ENCODE data around the gene SERPINA7. TPM values are rescaled to one million over a fixed set of nuclear protein-coding genes. Genes with fewer than 3 reads are reported as not detected.

SERPINA7 gene
- total and polyA plus RNA-seq, 2 of the 13 experiments (the other 11 are each of a cell fraction or from before 2014, with no cell fraction given) = 315 to 456 TPM

DNA sequence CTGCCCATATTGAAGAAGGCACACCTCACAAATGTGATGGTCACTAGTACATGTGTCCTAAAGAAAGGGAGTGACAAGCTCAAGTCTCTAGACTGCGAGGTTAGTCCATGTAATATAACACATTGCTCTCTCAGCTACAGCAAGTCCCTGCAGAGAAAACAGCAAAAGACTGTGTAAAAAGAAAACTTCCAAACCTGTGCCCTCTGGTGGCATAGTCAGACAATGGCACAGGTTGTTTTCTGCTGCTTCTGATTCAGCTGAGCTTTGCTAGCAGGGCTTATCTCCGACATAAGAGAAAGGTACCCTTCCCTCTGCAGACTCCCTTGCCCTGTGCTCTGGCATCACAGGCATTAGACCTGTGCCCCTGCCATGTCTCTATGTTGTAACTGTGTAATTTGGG is 1.4 kb upstream of the SERPINA7 start:
- peak; percentile 52 for DNase-seq (ENCODE audit: low spot score)
- FAIRE-seq = peak; percentile 51
- H3K27me3 ChIP-seq (ENCODE audit: control insufficient read depth in 1 of 2, insufficient read depth in 2 of 2, low read length in 2 of 2) = no peaks in the 10 kb centered on the region
- H2AFZ ChIP-seq (ENCODE audit: low read length) = peak overlapping the region; percentile 42
- peaks cover 44% of the 10 kb centered on the region for H3K4me1 ChIP-seq (ENCODE audit: insufficient read depth, low read length)
- H3K27ac ChIP-seq (ENCODE audit: extremely low read length, insufficient read depth, low read length) = peak overlapping the region; percentile 86
- no peaks in the 10 kb centered on the region for H4K20me1 ChIP-seq (ENCODE audit: insufficient read depth, low read length)
- H3K9ac ChIP-seq (ENCODE audit: insufficient read depth, low read depth, low read length) = peak overlapping the region; percentile 64
- peak overlapping the region in 2 of 3 experiments; percentile 21 to 55; a peak in 1 of 6 replicates for H3K4me3 ChIP-seq (replicated peaks in 1 of 3; ENCODE audit: insufficient read depth in 1 of 3, low read depth in 2 of 3, low read length in 3 of 3)
- in situ Hi-C loops (cut with HindIII; ENCODE audit: extremely low pct_ligation_motif_present, low pct_unique_long_range_greater_than_20kb) = no loop called here
- peak overlapping the region; percentile 83 for H3K4me2 ChIP-seq (ENCODE audit: low read depth, low read length)
- ChIA-PET CTCF (ENCODE audit: low intra/inter-chr PET ratio, low total read pairs) (interaction anchor here (3.0 kb wide), 1 partner anchor 65 kb away, joined by 16 read pairs; no protein-coding TSS in a partner anchor), POLR2A (interaction anchor here (1.2 to 1.6 kb wide), 3 partner anchors 11 to 62 kb away, joined by 3 to 6 read pairs (median 3); no protein-coding TSS in a partner anchor)
- H3K36me3 ChIP-seq (replicated peaks in 1 of 2; ENCODE audit: control insufficient read depth in 1 of 2, insufficient read depth in 2 of 2, low read length in 2 of 2) = peaks cover 0 to 7% of the 10 kb centered on the region in 2 experiments; a peak in 1 of 5 replicates
- peaks cover 30% of the 10 kb centered on the region for H3K79me2 ChIP-seq (ENCODE audit: insufficient read depth, low read length)
- no peaks in the 10 kb centered on the region for H3K9me3 ChIP-seq (ENCODE audit: low read length)
- no TSS peak for BruUV-seq (replicated peaks)
- 22% methylated on average over 1 of the region's 2 CpGs for WGBS (ENCODE audit: low lambda C conversion rate)
- peak; percentile 71 for ATAC-seq
- intact Hi-C loops (cut with micrococcal nuclease; ENCODE audit: unreplicated experiment) = loop anchor here (2.0 kb wide), 1 partner anchor 65 kb away; no protein-coding TSS in a partner anchor
- no peak for TF ChIP-seq ZNF282 (IDR thresholded peaks at IDR 0.05; ENCODE audit: partially characterized antibody)
- TF ChIP-seq IKZF1 (IDR thresholded peaks at IDR 0.05) = no peak
- no peak for TF ChIP-seq NFKB2 (CRISPR knock-in tag; IDR thresholded peaks at IDR 0.05; ENCODE audit: borderline replicate concordance)
- TF ChIP-seq ZNF264 (CRISPR knock-in tag; IDR thresholded peaks at IDR 0.05) = no peak
- TF ChIP-seq ZNF629 (CRISPR knock-in tag; conservative IDR thresholded peaks at IDR 0.05) = peak; percentile 61; the same call in 1 of the 2 replicates
- no peak for TF ChIP-seq THYN1 (CRISPR knock-in tag; IDR thresholded peaks at IDR 0.05; ENCODE audit: borderline replicate concordance, low read depth)
- no peak for TF ChIP-seq ZFP37 (CRISPR knock-in tag; IDR thresholded peaks at IDR 0.05; ENCODE audit: borderline replicate concordance)
- no peak for TF ChIP-seq ZNF839 (CRISPR knock-in tag; IDR thresholded peaks at IDR 0.05; ENCODE audit: borderline replicate concordance)
- no peak for TF ChIP-seq ZNF101 (CRISPR knock-in tag; IDR thresholded peaks at IDR 0.05; ENCODE audit: borderline replicate concordance, low read depth)
- TF ChIP-seq, protein P1, sequence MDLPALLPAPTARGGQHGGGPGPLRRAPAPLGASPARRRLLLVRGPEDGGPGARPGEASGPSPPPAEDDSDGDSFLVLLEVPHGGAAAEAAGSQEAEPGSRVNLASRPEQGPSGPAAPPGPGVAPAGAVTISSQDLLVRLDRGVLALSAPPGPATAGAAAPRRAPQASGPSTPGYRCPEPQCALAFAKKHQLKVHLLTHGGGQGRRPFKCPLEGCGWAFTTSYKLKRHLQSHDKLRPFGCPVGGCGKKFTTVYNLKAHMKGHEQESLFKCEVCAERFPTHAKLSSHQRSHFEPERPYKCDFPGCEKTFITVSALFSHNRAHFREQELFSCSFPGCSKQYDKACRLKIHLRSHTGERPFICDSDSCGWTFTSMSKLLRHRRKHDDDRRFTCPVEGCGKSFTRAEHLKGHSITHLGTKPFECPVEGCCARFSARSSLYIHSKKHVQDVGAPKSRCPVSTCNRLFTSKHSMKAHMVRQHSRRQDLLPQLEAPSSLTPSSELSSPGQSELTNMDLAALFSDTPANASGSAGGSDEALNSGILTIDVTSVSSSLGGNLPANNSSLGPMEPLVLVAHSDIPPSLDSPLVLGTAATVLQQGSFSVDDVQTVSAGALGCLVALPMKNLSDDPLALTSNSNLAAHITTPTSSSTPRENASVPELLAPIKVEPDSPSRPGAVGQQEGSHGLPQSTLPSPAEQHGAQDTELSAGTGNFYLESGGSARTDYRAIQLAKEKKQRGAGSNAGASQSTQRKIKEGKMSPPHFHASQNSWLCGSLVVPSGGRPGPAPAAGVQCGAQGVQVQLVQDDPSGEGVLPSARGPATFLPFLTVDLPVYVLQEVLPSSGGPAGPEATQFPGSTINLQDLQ (CRISPR knock-in tag; IDR thresholded peaks at IDR 0.05) = no peak
- no peak for TF ChIP-seq ZNF256 (CRISPR knock-in tag; conservative IDR thresholded peaks at IDR 0.05)
- TF ChIP-seq ONECUT2 (CRISPR knock-in tag; IDR thresholded peaks at IDR 0.05) = no peak
- no peak for TF ChIP-seq NR3C1 (CRISPR knock-in tag; IDR thresholded peaks at IDR 0.05)
- TF ChIP-seq ZNF33A (CRISPR knock-in tag; IDR thresholded peaks at IDR 0.05; ENCODE audit: borderline replicate concordance) = no peak
- TF ChIP-seq SOX6 (IDR thresholded peaks at IDR 0.05) = no peak
- peak; percentile 37; the same call in 1 of the 2 replicates for TF ChIP-seq SOX6 (CRISPR knock-in tag; IDR thresholded peaks at IDR 0.05)
- TF ChIP-seq ZBTB1 (CRISPR knock-in tag; IDR thresholded peaks at IDR 0.05; ENCODE audit: borderline replicate concordance) = no peak
- TF ChIP-seq ZNF672 (CRISPR knock-in tag; IDR thresholded peaks at IDR 0.05) = no peak
- TF ChIP-seq IRF2 (CRISPR knock-in tag; IDR thresholded peaks at IDR 0.05) = 0 out of 2 replicates have a peak, but pooled peaks have one; percentile 15
- TF ChIP-seq SMAD3 (CRISPR knock-in tag; IDR thresholded peaks at IDR 0.05) = no peak
- TF ChIP-seq RBFOX2 (IDR thresholded peaks at IDR 0.05; ENCODE audit: low read depth, low read length) = no peak
- no peak for TF ChIP-seq JARID2 (CRISPR knock-in tag; IDR thresholded peaks at IDR 0.05; ENCODE audit: insufficient replicate concordance)
- no peak for TF ChIP-seq PBX2 (CRISPR knock-in tag; IDR thresholded peaks at IDR 0.05)
- no peak for TF ChIP-seq SUZ12 (IDR thresholded peaks at IDR 0.05; ENCODE audit: low read depth, low read length)
- no peak for TF ChIP-seq ARNT (IDR thresholded peaks at IDR 0.05)
- no peak for TF ChIP-seq SMARCC2 (IDR thresholded peaks at IDR 0.05)

Data from HepG2 (cell line).